ENCODE data around the gene CACNA2D1.

CACNA2D1 gene

GRCh38 chr7:81919494-81919893, 524.1 kb downstream of the CACNA2D1 start:
- no peak for DNase-seq (ENCODE audit: low spot score)
- in situ Hi-C loops (cut with MboI; ENCODE audit: low sequenced_read_pairs, unreplicated experiment): no loop called here
- no peak for TF ChIP-seq CTCF (IDR thresholded peaks at IDR 0.05; ENCODE audit: borderline replicate concordance, control extremely low read depth, extremely low read depth, insufficient read depth, missing control alignments)

GRCh38 chr7:81908220-81908619, 535.4 kb downstream of the CACNA2D1 start:
- no peak for TF ChIP-seq CTCF (IDR thresholded peaks at IDR 0.05; ENCODE audit: borderline replicate concordance, control extremely low read depth, extremely low read depth, insufficient read depth, missing control alignments)
- in situ Hi-C loops (cut with MboI; ENCODE audit: low sequenced_read_pairs, unreplicated experiment): no loop called here
- no peak for DNase-seq (ENCODE audit: low spot score)

- no peak for TF ChIP-seq CTCF (IDR thresholded peaks at IDR 0.05; ENCODE audit: borderline replicate concordance, control extremely low read depth, extremely low read depth, insufficient read depth, missing control alignments)
- no peak for DNase-seq (ENCODE audit: low spot score)
- in situ Hi-C loops (cut with MboI; ENCODE audit: low sequenced_read_pairs, unreplicated experiment): no loop called here
Observed at GRCh38 chr7:81903115-81903514, 540.5 kb downstream of the CACNA2D1 start.

GRCh38 chr7:81902536-81902935, 541.0 kb downstream of the CACNA2D1 start:
- no peak for DNase-seq (ENCODE audit: low spot score)
- in situ Hi-C loops (cut with MboI; ENCODE audit: low sequenced_read_pairs, unreplicated experiment): no loop called here
- TF ChIP-seq CTCF (IDR thresholded peaks at IDR 0.05; ENCODE audit: borderline replicate concordance, control extremely low read depth, extremely low read depth, insufficient read depth, missing control alignments): no peak

Measured in GM13976 (cell line).